PC-3 (cell line): ENCODE data around the gene CD81.

Experiments
- EZH2 ChIP-seq: fragments of 300-600 bp; sonication (generic); IDR thresholded peaks from one replicate; pipeline ENCODE4 v1.6.1; 2017; ENCODE audit warnings: antibody characterized with exemption, mild to moderate bottlenecking, low read length; ENCODE audit not compliant: unreplicated experiment
- TF ChIP-seq, protein P1 (sequence below): fragments of 300-600 bp; sonication (generic); conservative IDR thresholded peaks from 2 replicates; pipeline ENCODE4 v1.5.1; 2017; ENCODE audit warnings: antibody characterized with exemption, low read depth, mild to moderate bottlenecking, low read length

- TF ChIP-seq, protein P1, sequence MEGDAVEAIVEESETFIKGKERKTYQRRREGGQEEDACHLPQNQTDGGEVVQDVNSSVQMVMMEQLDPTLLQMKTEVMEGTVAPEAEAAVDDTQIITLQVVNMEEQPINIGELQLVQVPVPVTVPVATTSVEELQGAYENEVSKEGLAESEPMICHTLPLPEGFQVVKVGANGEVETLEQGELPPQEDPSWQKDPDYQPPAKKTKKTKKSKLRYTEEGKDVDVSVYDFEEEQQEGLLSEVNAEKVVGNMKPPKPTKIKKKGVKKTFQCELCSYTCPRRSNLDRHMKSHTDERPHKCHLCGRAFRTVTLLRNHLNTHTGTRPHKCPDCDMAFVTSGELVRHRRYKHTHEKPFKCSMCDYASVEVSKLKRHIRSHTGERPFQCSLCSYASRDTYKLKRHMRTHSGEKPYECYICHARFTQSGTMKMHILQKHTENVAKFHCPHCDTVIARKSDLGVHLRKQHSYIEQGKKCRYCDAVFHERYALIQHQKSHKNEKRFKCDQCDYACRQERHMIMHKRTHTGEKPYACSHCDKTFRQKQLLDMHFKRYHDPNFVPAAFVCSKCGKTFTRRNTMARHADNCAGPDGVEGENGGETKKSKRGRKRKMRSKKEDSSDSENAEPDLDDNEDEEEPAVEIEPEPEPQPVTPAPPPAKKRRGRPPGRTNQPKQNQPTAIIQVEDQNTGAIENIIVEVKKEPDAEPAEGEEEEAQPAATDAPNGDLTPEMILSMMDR: no peak
- TF ChIP-seq EZH2: no peak
These were observed 63.5 kb downstream of the CD81 start for GRCh38 chr11:2440646-2441045.
